NB4 (cell line): ENCODE results near the gene SELENOK.

Source experiments
- DNase-seq: peaks from one replicate; pipeline ENCODE4 v3.0.0; 2010; ENCODE audit warnings: low read depth
- H3K4me3 ChIP-seq: one replicate; pipeline ENCODE4 v1.5.1; 2011; ENCODE audit warnings: mild to moderate bottlenecking, low read depth, low read length, moderate library complexity
- MYC ChIP-seq: IDR thresholded peaks from 2 replicates; pipeline ENCODE4 v1.6.1; 2011; ENCODE audit warnings: low read depth, low read length
- POLR2A ChIP-seq: IDR thresholded peaks from 2 replicates; pipeline ENCODE4 v1.6.1; 2011; ENCODE audit warnings: mild to moderate bottlenecking; ENCODE audit not compliant: insufficient read length; ENCODE audit errors: extremely low read depth
- TF ChIP-seq, protein P1 (sequence below): IDR thresholded peaks from one replicate; pipeline ENCODE4 v1.5.1; 2012; ENCODE audit warnings: low read depth, low read length
- TF ChIP-seq, protein P2 (sequence below): IDR thresholded peaks from 2 replicates; pipeline ENCODE4 v1.6.1; 2011; ENCODE audit warnings: low read depth, low read length

The SELENOK gene

DNA sequence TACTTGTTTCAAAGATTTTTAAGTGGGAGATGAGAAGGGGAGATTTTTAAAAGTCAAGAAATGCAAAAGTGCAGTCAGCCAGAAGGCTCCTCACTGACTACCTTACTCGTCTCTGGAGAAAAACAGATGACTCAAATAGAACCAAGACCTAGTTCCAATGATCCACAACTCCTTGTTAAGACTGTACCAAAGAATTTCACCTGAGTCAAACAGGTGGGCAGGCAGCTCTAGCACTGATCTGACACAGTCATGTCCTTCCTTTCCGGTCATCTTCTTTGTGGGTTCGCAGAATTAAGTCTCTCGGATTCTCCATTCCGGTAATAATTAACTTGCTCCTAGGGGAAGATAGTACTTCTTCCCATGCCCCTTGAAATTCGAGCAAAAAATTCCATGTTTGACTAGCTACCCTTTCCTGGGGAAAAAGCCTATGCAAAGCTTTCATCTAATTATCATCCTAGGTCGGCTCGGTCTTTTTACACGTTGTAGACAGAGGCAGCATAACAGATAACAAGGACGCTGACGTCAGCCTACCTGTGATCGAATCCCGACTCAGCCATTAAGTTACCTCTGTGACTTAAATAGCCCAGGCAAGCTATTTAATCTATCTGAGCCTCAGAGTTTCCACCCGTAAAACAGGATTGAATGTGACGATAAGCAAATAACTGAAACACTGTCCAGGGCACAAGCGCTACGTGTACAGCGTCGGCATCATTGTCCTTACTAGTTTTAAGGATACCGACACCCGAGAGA lies 758 bp downstream of the SELENOK start:
- H3K4me3 ChIP-seq = peak overlapping the region; percentile 91
- peak; percentile 34 for DNase-seq
- TF ChIP-seq POLR2A = no peak
- TF ChIP-seq MYC = no peak
- TF ChIP-seq, protein P1, sequence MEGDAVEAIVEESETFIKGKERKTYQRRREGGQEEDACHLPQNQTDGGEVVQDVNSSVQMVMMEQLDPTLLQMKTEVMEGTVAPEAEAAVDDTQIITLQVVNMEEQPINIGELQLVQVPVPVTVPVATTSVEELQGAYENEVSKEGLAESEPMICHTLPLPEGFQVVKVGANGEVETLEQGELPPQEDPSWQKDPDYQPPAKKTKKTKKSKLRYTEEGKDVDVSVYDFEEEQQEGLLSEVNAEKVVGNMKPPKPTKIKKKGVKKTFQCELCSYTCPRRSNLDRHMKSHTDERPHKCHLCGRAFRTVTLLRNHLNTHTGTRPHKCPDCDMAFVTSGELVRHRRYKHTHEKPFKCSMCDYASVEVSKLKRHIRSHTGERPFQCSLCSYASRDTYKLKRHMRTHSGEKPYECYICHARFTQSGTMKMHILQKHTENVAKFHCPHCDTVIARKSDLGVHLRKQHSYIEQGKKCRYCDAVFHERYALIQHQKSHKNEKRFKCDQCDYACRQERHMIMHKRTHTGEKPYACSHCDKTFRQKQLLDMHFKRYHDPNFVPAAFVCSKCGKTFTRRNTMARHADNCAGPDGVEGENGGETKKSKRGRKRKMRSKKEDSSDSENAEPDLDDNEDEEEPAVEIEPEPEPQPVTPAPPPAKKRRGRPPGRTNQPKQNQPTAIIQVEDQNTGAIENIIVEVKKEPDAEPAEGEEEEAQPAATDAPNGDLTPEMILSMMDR = no peak
- TF ChIP-seq, protein P2, sequence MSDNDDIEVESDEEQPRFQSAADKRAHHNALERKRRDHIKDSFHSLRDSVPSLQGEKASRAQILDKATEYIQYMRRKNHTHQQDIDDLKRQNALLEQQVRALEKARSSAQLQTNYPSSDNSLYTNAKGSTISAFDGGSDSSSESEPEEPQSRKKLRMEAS = no peak

DNA sequence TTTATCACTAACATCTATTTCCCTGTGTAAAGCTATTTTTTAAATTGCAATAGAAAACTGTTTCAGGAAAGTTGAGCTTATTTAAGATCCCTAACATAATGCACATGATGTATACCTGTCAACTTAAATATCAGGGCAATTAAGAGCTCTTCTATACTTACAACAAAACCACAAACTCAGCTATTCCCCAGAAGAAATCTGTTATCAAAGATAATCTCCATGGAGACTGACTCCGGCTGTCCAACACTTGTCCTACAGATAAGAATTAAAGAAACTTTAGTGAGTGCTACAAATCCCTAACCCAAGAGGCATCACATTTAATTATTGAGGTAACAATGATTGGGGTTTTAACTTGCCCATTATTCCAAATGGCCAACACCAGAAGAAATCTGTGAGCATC lies 3.4 kb downstream of the SELENOK start:
- H3K4me3 ChIP-seq = no peak overlapping the region
- DNase-seq = no peak
- no peak for TF ChIP-seq MYC
- TF ChIP-seq POLR2A = no peak
- TF ChIP-seq, protein P1 = no peak
- TF ChIP-seq, protein P2 = no peak

DNA sequence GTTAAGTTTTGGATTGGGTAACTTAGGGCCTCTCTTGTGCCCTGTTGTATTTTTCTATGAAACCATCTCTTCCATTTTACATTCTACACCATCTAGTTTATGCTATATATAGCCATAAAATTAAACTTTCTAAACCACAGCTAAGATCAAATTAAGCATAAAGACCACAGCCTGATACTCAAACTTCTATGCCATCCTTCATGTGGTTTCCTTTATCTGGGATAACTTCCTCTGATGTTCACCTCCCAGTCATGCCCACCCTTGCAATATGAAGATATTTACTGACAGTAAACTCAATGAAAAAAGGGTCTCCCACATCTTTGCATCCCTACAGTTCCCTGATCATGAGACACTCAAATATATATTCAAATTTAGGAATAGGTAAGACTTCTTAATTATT lies 4.2 kb downstream of the SELENOK start:
- TF ChIP-seq, protein P1 = no peak
- TF ChIP-seq, protein P2 = no peak
- TF ChIP-seq MYC = no peak
- TF ChIP-seq POLR2A = no peak
- H3K4me3 ChIP-seq = no peak overlapping the region
- DNase-seq = no peak

DNA sequence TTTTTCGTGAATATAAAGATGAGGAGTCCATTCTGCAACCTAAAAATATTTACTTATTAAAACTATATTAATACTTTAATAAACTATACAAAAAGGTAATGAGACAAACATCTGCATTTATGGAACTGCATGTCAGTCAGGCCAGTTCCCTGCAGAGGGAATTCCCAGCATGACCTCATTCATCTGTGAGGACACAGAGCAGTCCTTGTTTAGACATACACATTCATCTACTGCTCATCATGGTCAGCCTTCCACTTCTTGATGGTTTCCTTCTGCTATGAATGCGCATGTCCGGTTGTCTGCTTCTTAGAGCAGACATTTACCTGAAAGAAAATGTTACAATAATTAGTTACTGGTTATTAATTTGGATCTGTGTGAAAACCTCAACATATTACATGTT lies 6.4 kb downstream of the SELENOK start:
- H3K4me3 ChIP-seq = no peak overlapping the region
- DNase-seq = no peak
- TF ChIP-seq, protein P1 = no peak
- TF ChIP-seq, protein P2 = no peak
- TF ChIP-seq MYC = no peak
- TF ChIP-seq POLR2A = no peak

DNA sequence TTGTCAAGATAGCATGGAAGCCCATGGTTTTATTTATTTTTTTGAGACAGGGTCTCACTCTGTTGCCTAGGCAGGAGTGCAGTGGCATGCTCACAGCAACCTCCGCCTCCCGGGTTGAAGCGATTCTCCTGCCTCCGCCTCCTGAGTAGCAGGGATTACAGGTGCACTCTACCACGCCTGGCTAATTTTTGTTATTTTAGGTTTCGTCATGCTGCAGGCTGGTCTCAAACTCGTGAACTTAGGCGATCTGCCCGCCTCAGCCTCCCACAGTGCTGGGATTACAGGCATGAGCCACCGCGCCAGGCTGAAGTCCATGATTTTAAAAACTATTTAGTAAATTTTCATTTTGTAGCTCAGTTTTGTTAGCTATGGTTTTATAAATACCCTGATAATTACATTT lies 7.0 kb downstream of the SELENOK start:
- no peak for DNase-seq
- no peak overlapping the region for H3K4me3 ChIP-seq
- TF ChIP-seq, protein P2 = no peak
- TF ChIP-seq MYC = no peak
- TF ChIP-seq POLR2A = no peak
- TF ChIP-seq, protein P1 = no peak

DNA sequence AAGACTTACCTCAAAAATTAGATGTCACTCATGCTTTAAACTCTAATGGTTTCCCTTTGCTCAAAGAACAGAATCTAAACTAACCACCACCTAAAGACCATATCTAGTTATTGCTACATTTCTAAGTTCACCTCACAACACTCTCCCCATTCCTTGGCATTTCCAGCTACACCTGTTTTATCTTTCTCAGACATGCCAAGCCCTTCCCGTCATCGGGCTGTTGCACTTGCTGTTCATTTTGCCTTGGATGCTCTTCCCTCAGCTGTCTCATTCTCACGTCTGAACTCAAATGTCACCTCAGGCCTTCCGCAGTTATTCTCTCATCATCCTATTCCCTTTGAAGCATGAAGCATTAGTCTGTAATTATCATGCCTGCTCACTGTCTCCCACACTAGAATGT lies 8.7 kb downstream of the SELENOK start:
- H3K4me3 ChIP-seq = no peak overlapping the region
- TF ChIP-seq MYC = no peak
- no peak for TF ChIP-seq POLR2A
- TF ChIP-seq, protein P1 = no peak
- TF ChIP-seq, protein P2 = no peak
- DNase-seq = no peak
